ENCODE measurements around the gene PDE6B.
"Not testable (repeated sequence)": the region's sequence is repeated elsewhere in the genome, so short reads cannot be mapped to it uniquely, and the experiment has no call there.

Gene PDE6B

DNA sequence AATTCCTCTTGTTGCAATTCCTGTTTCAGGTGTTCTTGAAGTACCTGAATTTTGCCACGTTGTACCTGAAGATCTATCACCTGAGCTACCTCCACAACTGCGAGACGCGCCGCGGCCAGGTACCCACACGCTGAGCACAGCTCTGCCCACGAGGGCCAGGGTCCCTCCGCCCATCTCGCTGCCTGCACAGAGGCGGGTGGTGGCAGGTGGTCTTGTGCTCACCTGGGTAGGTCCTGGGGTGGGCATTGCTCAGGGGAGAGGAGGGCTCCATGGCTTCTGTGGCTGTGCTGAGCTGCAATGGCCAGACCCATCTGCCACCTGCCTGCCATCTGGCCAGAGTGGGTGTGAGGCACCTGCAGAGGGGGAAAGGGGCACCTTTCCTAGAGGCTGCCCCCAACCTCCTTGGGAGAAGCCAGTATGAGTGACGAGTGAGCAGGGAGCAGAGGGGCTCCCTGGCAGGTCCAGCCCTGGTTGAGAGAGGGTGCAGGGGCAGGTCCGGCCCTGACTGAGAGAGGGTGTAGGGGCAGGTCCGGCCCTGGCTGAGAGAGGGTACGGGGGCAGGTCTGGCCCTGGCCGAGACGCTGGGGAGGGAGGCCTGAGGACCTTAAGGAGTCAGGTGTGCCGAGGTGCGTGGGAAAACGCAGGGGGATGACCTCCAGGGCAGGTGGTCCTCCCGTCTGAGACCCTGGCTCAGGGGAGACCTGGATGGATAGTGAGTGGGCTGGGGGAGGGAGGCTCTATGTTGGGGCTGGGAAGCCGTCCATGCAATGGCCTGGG, 10.7 kb downstream of the PDE6B start:
- DNase-seq (ENCODE audit: low spot score), result no peak

DNA sequence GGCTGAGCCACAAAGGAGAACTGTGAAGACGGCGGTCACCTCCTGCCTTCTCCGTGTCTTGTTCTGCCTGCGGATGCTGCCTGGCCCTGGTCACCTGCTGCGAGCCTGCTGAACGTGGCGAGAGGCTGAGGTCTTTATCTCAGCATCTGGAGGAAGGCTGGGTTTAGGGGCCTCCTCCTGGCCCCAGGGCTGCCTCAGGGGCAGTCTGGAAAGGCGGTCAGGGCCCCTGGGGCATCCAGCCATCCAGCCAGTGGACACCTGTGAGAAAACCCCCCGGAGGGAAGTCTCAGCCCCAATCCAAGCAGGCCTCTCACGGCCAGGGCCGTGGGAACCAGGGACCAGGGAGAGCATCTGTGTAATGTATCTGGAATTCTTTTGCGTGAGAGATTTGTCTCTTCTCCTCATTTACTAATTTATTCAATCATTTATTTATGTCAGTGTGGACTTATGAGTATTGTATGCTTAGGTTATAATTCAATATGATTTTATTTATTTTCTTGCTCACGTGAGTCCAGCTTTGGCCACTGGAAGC, 11.3 kb downstream of the PDE6B start:
- no peak for DNase-seq (ENCODE audit: low spot score)

DNA sequence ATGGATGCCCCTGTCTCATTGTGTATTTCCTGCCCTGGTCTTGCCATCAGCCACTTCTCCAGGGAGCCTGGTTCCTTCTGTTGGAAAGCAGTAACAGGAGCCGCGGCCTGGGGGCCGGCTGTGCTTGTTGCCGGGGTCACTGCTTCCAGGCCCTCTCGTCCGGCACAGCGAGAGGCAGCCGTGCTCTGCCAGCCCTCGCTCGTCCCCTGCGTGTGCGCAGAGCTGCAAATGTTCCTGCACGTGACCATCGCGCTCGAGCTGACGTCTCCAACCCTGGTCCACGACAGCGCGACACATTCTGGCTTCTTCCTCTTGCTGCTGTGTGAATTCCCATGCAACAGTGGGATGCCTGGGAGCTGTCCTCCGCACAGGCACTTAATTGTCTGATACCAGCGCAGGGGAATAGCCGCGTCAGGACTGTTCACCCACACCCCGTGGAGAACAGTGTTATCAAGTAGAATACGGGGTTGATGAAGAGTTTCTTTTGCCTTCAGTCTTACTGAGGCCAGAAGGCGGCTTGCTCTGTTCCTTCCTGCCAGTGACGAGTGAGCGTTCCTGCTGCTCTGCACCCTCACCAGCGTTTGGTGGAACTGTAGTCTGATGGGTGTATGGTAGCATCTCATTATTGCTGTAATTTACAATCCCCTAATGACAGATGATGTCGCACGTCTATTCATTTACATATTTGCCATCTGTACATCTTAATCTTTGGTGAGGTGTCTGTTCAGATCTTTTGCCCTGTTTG, 12.3 kb downstream of the PDE6B start:
- no peak for DNase-seq (ENCODE audit: low spot score)

DNA sequence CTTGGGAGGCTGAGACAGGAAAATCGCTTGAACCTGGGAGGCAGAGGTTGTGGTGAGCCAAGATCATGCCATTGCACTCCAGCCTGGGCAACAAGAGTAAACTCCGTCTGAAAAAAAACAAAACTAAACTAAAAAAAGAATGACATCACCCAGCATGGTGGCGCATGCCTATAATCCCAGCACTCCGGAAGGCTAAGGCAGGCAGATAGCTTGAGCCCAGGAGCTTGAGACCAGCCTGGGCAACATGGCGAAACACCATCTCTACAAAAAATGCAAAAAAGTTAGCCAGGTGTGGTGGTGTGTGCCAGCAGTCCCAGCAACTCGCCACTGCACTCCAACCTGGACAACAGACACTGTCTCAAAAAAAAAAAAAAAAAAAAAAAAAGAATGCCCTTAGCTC, 17.0 kb downstream of the PDE6B start:
- not testable (repeated sequence) for DNase-seq (ENCODE audit: low spot score)

DNA sequence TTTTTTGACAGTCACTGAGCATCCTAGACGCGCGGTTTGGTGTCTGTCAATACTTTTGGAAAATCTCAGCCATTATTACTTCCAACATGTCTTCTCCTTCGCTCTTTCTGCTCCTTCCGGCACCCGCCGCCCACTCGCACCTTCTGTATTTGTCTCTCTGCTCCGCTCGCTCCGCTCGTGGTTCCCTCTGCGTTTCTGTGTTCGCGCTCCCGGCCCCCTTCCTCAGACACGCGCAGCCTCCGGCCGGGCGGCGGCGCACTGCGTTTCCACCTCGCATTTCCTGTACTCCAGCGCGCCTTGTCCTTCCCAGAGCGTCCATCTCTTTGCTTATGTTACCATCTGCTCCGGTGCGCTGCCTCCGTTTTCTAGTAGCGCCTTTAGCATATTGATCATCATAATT, 21.1 kb downstream of the PDE6B start:
- no peak for DNase-seq (ENCODE audit: low spot score)

DNA sequence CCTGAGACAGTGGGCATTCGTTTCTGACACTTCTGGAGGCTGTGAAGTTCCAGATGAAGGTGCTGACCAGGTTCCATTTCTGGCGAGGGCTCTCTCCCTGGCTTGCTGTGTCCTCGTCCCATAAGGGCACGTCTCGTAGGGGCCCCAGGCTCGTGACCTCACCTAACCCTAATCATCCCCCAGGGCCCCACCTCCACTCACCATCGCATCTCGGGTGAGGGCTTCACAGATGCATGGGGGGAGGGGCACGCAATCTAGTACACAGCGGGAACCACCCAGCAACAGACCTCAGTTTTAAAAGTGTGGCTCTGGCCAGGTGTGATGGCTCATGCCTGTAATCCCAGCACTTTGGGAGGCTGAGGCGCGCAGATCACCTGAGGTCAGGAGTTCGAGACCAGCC, 22.1 kb downstream of the PDE6B start:
- no peak for DNase-seq (ENCODE audit: low spot score)

DNA sequence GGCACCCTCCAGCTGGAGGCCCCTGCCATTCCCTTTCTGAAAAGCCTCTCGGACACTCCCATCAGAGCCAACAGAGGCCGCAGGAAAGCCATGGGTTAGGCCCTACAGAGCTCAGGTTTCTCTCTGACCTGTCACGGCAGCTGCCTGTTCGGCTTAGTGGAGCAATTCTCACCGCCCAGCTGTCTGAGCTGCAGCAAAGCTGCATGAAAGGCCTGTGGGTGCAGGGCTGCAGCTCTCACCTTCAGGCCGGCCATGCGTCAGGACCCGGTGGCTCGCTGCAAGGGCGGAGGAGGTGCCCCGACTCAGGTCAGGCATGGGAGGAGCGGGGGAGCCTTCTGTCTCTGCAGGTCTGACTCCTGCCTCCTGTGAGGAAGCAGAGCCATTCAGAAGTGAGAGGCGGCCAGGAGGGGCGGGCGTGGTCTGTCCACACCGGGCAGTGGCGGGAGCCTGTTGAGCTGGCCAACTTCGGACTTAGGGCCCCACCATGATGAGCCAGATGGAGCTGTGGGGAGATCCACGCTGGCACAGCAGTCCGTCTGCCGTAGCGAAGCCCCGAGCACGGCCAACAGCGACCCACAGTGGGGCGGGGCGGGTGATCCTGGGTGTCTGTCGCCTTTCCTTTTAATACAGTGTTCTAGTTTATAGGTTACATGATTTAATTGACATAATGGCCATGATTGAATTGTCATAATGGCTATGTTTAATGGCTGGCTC, 23.4 kb downstream of the PDE6B start:
- DNase-seq (ENCODE audit: low spot score), result no peak

DNA sequence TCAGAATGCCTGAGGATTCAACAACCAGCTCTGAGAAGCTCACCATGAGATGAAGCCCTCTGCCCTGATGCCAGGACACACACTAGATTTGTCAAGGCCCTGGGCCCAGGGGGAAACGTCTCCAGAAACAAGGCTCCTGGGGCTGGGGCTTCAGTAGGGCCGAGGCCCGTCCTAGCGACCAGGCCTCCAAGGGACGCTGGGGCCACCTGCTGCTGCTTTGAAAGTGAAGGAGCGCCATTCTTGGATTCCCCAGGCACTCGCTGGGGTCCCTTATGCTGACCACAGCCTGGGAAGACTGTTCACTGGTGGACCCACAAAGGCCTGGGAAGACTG, 23.9 kb downstream of the PDE6B start:
- DNase-seq (ENCODE audit: low spot score), result no peak

DNA sequence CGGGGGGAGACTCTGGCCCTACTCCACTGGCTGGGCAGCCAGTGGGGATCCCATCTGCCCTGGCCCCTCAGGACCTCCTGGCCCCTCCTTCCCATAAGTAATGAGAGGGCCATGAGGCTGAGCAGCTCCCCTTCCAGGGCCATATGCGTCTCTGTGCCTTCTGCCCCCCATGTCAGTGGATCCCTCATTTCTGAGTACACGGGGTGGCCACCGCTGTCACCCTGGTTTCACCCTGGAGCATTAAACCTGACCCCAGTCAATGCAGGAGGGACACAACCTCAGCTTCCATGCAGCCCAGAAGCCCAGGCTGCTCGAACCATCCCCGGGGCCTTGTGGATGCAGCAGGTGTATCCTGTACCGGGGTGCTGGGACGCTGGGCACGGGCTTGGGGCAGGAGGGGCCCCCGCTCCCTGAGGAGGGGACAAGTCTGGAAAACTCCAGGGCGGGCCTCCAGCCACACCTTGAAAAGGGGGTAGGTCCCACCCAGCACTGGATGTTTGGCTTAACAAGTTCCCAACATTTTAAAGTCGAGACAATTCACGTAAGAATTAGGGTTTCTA, 24.5 kb downstream of the PDE6B start:
- DNase-seq (ENCODE audit: low spot score), result no peak

DNA sequence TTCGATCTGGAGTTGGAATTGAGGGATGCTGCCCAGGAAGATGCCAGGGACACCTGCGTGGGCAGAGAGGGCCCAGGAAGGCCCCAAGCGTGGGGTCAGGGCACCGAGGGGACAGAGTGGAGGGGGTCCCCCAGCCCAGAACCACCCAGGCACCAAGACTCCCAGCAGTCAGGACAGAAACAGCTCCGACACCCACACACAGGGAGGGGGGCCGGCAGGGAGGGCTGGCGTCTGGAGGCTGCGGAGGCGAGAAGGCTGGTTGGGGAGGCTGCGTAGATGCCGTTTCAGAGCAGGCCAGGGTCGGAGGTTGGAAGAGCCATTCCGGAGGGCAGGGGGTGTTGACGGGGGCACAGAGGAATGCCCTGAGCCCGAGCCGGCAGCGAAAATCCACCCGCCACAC, 25.1 kb downstream of the PDE6B start:
- no peak for DNase-seq (ENCODE audit: low spot score)

DNA sequence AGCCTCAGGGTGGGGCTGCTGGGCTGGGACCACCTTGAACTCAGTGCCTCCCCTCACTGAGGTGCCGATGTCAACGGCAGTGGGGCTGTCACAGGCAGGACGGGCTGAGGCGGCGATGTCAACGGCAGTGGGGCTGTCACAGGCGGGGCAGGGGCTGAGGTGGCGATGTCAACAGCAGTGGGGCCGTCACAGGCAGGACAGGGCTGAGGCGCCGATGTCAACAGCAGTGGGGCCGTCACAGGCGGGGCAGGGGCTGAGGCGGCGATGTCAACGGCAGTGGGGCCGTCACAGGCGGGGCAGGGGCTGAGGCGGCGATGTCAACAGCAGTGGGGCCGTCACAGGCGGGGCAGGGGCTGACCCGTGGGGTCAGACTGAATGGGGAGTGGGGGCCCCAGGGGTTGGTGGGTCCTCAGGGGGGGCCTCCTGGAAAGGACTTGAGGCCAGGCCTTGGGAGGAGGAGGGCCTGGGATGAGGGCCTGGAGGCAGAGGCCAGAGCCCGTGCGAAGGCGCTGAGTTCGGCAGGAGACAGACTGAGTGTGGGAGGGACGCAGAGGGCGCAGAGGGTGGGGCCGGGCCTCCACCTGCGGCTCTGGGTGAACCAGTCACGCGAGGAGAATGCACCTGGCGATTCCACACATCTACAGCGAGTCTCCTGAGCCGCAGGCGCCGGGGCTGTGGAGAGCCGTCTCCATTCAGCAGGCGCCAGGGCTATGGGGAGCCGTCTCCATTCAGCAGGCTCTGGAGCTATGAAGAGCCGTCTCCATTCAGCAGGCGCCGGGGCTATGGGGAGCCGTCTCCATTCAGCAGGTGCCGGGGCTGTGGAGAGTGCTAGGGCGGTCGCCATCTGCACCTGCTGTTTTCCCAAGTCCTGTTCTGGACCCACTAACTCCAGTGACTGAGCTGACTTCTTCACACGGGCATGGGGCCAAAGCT, 25.8 kb downstream of the PDE6B start:
- DNase-seq (ENCODE audit: low spot score), result no peak

DNA sequence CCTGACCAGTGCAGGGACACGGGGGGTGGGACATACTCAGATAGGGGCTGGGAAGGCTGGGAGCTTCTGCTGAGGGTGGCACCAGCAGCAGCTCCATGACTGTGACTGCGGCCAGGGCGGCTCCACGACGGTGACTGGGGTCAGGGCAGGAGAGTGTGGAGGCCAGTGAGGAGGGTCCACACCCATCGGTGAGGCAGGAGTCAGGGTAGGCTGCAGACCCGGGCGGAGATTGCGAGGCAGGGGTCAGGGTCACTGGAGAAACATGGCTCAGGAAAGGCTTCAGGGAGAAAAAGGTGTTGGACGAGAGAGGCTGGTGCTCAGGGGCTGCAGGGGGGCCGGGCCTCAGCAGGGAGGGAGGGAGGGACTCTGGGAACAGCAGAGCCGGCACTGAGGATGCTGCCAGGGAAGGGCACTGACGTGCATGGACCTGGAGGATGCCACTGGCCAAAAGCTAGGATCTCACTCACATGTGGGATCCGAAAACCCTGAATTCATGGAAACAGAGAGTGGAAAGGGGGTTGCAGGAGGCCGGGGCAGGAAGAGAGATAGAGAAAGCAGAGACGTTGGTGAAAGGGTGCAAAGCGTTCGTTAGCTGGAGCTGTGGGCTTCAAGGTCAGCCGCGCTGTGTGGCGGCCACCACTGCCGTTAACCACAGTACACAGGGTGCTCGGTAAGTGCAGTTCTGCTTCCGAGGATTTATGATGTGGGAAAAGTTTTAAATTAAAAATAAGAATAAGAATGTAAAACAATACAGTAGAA, 26.7 kb downstream of the PDE6B start:
- no peak for DNase-seq (ENCODE audit: low spot score)

DNA sequence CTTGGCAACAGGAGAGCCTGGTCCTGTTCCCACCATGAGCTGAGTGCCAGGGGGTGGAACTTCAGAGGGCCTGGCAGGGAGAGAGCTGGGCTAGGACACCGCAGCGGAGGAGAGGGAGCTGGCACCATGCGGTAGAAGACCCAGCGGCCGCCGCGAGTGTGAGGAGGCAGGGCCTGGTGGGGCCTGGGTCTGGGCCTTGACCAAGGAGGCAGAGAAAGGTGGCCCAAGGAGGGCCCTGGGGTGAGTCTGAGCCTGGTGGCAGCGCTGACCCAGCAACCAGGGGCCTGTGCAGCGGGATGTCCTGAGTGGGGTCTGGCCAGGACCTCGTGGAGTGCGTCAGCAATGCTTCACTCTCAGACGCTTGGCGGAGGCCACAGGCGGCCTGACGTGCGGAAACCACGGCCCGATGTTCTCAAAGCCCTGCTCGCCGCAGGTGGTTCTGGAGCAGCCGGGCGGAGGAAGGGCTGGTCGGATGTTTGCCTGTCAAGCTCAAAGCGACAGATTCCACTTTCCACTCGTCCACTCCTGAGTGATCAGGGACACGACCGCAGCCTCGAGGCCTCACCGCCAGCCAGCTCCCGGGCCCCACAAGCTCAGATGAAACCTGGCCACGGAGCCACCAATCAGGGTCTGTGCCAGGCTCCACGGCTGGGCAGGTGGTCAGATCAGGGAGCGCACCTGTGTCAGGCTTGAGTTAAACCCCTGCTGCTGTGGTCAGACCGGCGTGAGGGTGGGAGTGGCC, 27.9 kb downstream of the PDE6B start:
- no peak for DNase-seq (ENCODE audit: low spot score)

DNA sequence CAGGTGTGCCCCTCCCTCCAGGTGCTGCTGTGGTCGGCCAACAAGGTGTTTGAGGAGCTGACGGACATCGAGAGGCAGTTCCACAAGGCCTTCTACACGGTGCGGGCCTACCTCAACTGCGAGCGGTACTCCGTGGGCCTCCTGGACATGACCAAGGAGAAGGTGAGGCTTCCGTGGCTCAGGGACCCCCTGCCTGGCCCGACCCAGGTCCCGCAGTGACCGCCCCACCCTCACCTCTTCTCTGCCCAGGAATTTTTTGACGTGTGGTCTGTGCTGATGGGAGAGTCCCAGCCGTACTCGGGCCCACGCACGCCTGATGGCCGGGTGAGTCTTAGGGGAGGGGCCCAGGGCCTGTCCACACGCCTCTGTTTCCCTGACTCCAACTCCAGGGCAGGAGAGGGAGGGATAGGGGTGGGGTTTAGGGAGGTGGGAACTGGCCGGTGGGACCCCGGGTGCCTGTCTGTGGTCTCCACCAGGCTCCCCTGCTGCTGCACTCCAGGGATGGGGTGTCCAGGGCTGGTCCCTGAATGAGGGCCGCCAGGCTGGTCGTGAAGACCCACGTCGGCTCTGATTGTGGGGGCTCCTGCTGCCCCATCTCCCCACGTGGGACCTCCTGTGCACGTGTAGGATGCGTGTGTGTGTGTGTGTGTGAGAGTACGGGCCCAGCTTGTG, 28.6 kb downstream of the PDE6B start:
- no peak for DNase-seq (ENCODE audit: low spot score)

DNA sequence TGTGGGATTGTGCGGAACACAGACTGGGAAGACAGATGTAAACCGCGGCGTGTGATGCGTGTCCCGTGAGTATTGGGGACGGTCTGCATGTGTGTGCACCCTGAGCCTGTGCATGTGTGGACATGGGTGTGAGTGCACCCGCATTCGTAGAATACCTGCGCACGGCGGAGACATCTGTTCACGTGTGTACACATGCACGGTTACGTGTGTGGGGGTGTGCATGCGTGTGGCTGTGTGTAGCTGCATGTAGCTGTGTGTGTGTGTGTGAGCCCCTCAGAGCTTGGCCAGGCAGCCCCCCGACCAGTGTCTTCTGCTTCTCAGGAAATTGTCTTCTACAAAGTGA, 29.1 kb downstream of the PDE6B start:
- DNase-seq (ENCODE audit: low spot score), result no peak

DNA sequence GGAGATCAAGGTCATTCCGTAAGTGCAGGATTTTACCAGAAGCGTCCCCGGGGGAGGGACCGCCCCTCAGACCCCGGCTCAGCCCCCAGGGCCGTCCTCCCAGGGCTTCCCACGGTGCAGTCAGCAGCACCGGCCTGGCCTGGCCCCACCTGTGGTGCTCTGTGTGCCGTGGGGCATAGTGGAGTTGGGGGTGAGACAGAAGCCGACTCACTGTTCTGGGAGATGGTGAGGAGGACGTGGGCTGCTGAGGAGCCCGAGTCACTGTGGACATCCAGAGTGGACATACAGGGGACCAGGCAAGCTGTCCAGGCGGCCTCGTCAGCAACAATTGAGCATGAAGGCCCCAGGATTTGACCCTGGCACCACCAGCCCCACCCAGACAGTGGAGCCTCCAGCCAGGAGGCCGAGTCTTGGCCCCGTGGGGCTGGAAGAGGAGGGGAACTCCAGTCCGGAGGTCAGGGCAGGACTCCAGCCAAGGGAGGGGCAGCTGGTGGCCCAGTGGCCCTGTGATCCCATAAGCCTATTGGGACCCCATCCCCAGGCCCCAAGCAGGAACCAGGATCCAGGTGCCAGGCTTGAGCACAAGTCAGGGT, 29.6 kb downstream of the PDE6B start:
- no peak for DNase-seq (ENCODE audit: low spot score)

DNA sequence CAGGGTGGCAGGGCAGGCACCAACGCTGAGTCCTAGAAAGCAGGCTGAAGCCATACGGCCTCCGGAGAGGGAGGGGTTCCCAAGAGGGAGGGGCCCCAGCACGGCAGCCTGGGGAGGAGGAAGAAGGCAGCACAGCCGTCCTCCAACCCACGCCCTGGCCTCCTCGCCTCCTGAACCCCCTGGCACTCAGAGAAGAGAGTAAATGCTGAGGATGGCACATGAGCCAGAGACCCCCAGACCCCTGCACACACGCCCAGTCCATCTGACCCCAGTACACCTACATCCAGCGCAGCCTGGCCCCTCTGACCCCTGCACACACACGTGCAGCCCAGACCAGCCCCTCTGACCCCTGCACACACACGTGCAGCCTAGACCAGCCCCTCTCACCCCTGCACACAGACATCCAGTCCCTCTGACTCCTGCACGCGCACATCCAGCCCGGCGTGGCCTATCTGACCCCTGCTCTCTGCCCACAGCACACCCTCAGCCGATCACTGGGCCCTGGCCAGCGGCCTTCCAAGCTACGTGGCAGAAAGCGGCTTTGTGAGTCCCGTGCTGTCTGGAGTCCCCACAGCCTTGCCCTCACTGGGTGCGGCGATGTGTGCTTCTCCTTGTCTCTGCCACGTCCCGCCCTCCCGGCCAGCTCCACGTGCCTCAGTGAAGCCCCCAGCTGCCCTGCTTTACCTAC, 30.2 kb downstream of the PDE6B start:
- no peak for DNase-seq (ENCODE audit: low spot score)

All from activated CD4-positive, alpha-beta T cell treated with anti-CD3 and anti-CD28 coated beads, Interleukin-2, Interleukin-4, amounts not matched to agents 100 ng/mL and 50 ng/mL, durations not matched to agents 16 hours and 8 hours (primary cell).